Esophagus squamous epithelium (tissue), 5 donors: Measurements from ENCODE around the gene ZBTB46. TPM values are rescaled to one million over a fixed set of nuclear protein-coding genes. Genes with fewer than 3 reads are reported as not detected.
A peak's percentile ranks its signal among the peaks of the same experiment; 100 is the strongest.

Experiments
- DNase-seq: peaks from one replicate; lab custom pipeline; 2025; lab: John Stamatoyannopoulos, UW
- H3K27ac ChIP-seq, 4 donors: fragments of 200-600 bp; sonication (generic); one replicate each; pipeline ENCODE4 v1.5.1; 2016 to 2019; ENCODE audit warnings: mild to moderate bottlenecking in 1 of 4
- H3K27me3 ChIP-seq, 4 donors: fragments of 200-600 bp; sonication (generic); 1 replicate in 3 of 4; 2 replicates in 1 of 4; pipeline versions ENCODE4 v1.5.1 to v1.6.0; 2017 to 2021; ENCODE audit warnings: antibody characterized with exemption in 1 of 4
- H3K36me3 ChIP-seq, 3 donors: fragments of 200-600 bp; sonication (generic); one replicate each; pipeline ENCODE4 v1.5.1; 2016 to 2019
- H3K4me1 ChIP-seq, 3 donors: fragments of 200-600 bp; sonication (generic); one replicate each; pipeline ENCODE4 v1.5.1; 2017 to 2019
- H3K4me3 ChIP-seq, 4 donors: fragments of 200-600 bp; sonication (generic); 1 replicate in 3 of 4; 2 replicates in 1 of 4; pipeline ENCODE4 v1.5.1; 2016 to 2019; ENCODE audit warnings: mild to moderate bottlenecking in 2 of 4, moderate library complexity in 1 of 4
- H3K9me3 ChIP-seq, 3 donors: fragments of 200-600 bp; sonication (generic); one replicate each; pipeline ENCODE4 v1.5.1; 2016 to 2019
- CTCF ChIP-seq, 6 experiments: fragments of 450-650 bp in 4 of 6; fragments of 200-600 bp in 2 of 6; sonication (generic) in 2 of 6; IDR thresholded peaks; one replicate each; pipeline ENCODE4 v1.5.1; 2016 to 2019; ENCODE audit warnings: antibody characterized with exemption in 6 of 6, mild to moderate bottlenecking in 4 of 6, moderate library complexity in 4 of 6
- POLR2A ChIP-seq, 4 donors: fragments of 450-650 bp; IDR thresholded peaks; one replicate each; pipeline ENCODE4 v1.6.1; 2017; ENCODE audit warnings: antibody characterized with exemption in 4 of 4, mild to moderate bottlenecking in 4 of 4, moderate library complexity in 3 of 4
- WGBS, 2 donors: methylation state at CpG; one replicate each; pipeline ENCODE4 v1.1.5; 2018; 5-methylcytosine and 5-hydroxymethylcytosine counted together
- intact Hi-C: fragments of 100-400 bp; cut with DNase I; formaldehyde crosslinking; loops from one replicate; pipeline ENCODE4 v1.15.0; 2022
- total RNA-seq, 4 donors: library from RNA; depleted of rRNA; stranded (reverse); fragments of >200 nt; gene quantifications; one replicate each; pipeline ENCODE4 v1.1.0, GENCODE V29; 2016
- donor health status: DM: yes; HTN: yes; CAD: no.

ZBTB46 gene
- total RNA-seq, 4 donors from 2014 or later = 0.79 to 4.2 (median 2.0) TPM

- Histone ChIP-seq H3K27me3 (no peaks in the 10 kb centered on the region), H3K4me3 (no peak overlapping the region), H3K4me1 (peaks cover 30 to 48% (median 30%) of the 10 kb centered on the region in 3 donors), H3K9me3 (no peaks in the 10 kb centered on the region), H3K27ac (peak overlapping the region in 1 of 4 donors; percentile 98), H3K36me3 (peaks cover 4 to 39% (median 15%) of the 10 kb centered on the region in 3 donors)
- DNase-seq = no peak
- TF ChIP-seq CTCF (IDR thresholded peaks at IDR 0.05) (no peak), POLR2A (IDR thresholded peaks at IDR 0.05) (no peak)
- no CpG with 5 or more reads among the region's 37 CpGs for WGBS, 2 donors
- intact Hi-C loops = no loop called here
These were observed 88.6 kb downstream of the ZBTB46 start for GRCh38 chr20:63742381-63743024.

- TF ChIP-seq POLR2A (IDR thresholded peaks at IDR 0.05) = no peak
- TF ChIP-seq CTCF (IDR thresholded peaks at IDR 0.05) = no peak
- peak overlapping the region; percentile 51 to 90 (median 64) for H3K4me3 ChIP-seq
- H3K27me3 ChIP-seq = no peaks in the 10 kb centered on the region
- peaks cover 37 to 54% (median 37%) of the 10 kb centered on the region in 3 donors for H3K4me1 ChIP-seq
- WGBS, 2 donors = 42 to 90% methylated on average over 2 to 3 of the region's 30 CpGs
- no peak for DNase-seq
- peak overlapping the region; percentile 82 to 98 (median 94) for H3K27ac ChIP-seq
- peaks cover 4 to 39% (median 15%) of the 10 kb centered on the region in 3 donors for H3K36me3 ChIP-seq
- intact Hi-C loops = no loop called here
- H3K9me3 ChIP-seq = no peaks in the 10 kb centered on the region
These were observed 89.2 kb downstream of the ZBTB46 start for GRCh38 chr20:63741676-63742380.

- H3K4me1 ChIP-seq = peaks cover 39 to 60% (median 42%) of the 10 kb centered on the region in 3 donors
- peaks cover 4 to 34% (median 15%) of the 10 kb centered on the region in 3 donors for H3K36me3 ChIP-seq
- WGBS, 2 donors = 93% methylated on average over 2 of the region's 6 CpGs; no CpG with 5 or more reads in 1 of the 2 donors
- H3K27me3 ChIP-seq = no peaks in the 10 kb centered on the region
- H3K4me3 ChIP-seq = peak overlapping the region; percentile 51 to 90 (median 64)
- DNase-seq = no peak
- peak overlapping the region; percentile 82 to 98 (median 94) for H3K27ac ChIP-seq
- TF ChIP-seq POLR2A (IDR thresholded peaks at IDR 0.05) (no peak), CTCF (IDR thresholded peaks at IDR 0.05) (no peak)
- intact Hi-C loops = no loop called here
- no peaks in the 10 kb centered on the region for H3K9me3 ChIP-seq
These were observed 89.7 kb downstream of the ZBTB46 start for GRCh38 chr20:63741354-63741675.

- H3K4me1 ChIP-seq = peaks cover 43 to 65% (median 46%) of the 10 kb centered on the region in 3 donors
- WGBS, 2 donors = 0% methylated on average over 2 to 3 of the region's 29 CpGs
These were observed 90.3 kb downstream of the ZBTB46 start for GRCh38 chr20:63740627-63741353.

More at GRCh38 chr20:63740627-63741353, 90.3 kb downstream of the ZBTB46 start:
- peaks cover 4 to 35% (median 15%) of the 10 kb centered on the region in 3 donors for H3K36me3 ChIP-seq
- TF ChIP-seq CTCF (IDR thresholded peaks at IDR 0.05) = peak in 5 of 6 experiments; percentile 26 to 59 (median 38)
- peak in 1 of 4 donors; percentile 50 for TF ChIP-seq POLR2A (IDR thresholded peaks at IDR 0.05)
- peak overlapping the region; percentile 51 to 90 (median 64) for H3K4me3 ChIP-seq
- no peak for DNase-seq
- intact Hi-C loops = no loop called here
- H3K27ac ChIP-seq = peak overlapping the region; percentile 82 to 98 (median 94)
- no peaks in the 10 kb centered on the region for H3K9me3 ChIP-seq
- no peaks in the 10 kb centered on the region for H3K27me3 ChIP-seq
